HepG2 (cell line): ENCODE measurements around the gene NEDD4L. TPM values are rescaled to one million over a fixed set of nuclear protein-coding genes. Genes with fewer than 3 reads are reported as not detected.

Experiments used
- AGO2 ChIP-seq: fragments of 200-400 bp; formaldehyde crosslinking; optimal IDR thresholded peaks from 2 replicates; pipeline ENCODE3; 2017; ENCODE audit warnings: mild to moderate bottlenecking, low read depth, low read length, moderate library complexity
- FOXA1 ChIP-seq, 2 experiments: fragments of 450-650 bp in 1 of 2; sonication (generic) in 1 of 2; formaldehyde crosslinking in 1 of 2; IDR thresholded peaks; 2 replicates each; pipeline versions ENCODE4 v1.4.0 to v1.6.1; 2016 to 2020; ENCODE audit warnings: missing genetic modification reagents in 1 of 2
- FOXK1 ChIP-seq: sonication (generic); formaldehyde crosslinking; IDR thresholded peaks from 2 replicates; pipeline ENCODE4 v1.4.0; 2020; ENCODE audit warnings: low read depth, missing genetic modification reagents, borderline replicate concordance
- FOXP4 ChIP-seq: sonication (generic); formaldehyde crosslinking; IDR thresholded peaks from 2 replicates; pipeline ENCODE4 v1.4.0; 2020; ENCODE audit warnings: missing genetic modification reagents
- HNF4A ChIP-seq: sonication (generic); formaldehyde crosslinking; IDR thresholded peaks from 2 replicates; pipeline ENCODE4 v1.4.0; 2020; ENCODE audit warnings: missing genetic modification reagents
- MAF1 ChIP-seq: sonication (generic); formaldehyde crosslinking; IDR thresholded peaks from 2 replicates; pipeline ENCODE4 v1.5.0; 2020; ENCODE audit warnings: missing genetic modification reagents, borderline replicate concordance
- MLXIP ChIP-seq: sonication (generic); formaldehyde crosslinking; IDR thresholded peaks from 2 replicates; pipeline ENCODE4 v1.9.0; 2021; ENCODE audit warnings: missing genetic modification reagents, borderline replicate concordance
- NFAT5 ChIP-seq: sonication (generic); formaldehyde crosslinking; IDR thresholded peaks from 2 replicates; pipeline ENCODE4 v1.4.0; 2020; ENCODE audit warnings: missing genetic modification reagents
- NR2C2 ChIP-seq: sonication (generic); formaldehyde crosslinking; IDR thresholded peaks from 2 replicates; pipeline ENCODE4 v1.4.0; 2020; ENCODE audit warnings: missing genetic modification reagents, mild to moderate bottlenecking, moderate library complexity, borderline replicate concordance
- PHF21A ChIP-seq: sonication (generic); formaldehyde crosslinking; IDR thresholded peaks from 2 replicates; pipeline ENCODE4 v1.5.0; 2020; ENCODE audit warnings: mild to moderate bottlenecking, missing genetic modification reagents
- RARA ChIP-seq: IDR thresholded peaks from 2 replicates; pipeline ENCODE4 v1.6.1; 2016; ENCODE audit warnings: missing genetic modification reagents, missing compliant biosample characterization
- SMYD3 ChIP-seq: sonication (generic); formaldehyde crosslinking; IDR thresholded peaks from 2 replicates; pipeline ENCODE4 v1.8.1; 2023; ENCODE audit warnings: mild to moderate bottlenecking, missing genetic modification reagents
- TGIF2 ChIP-seq: IDR thresholded peaks from 2 replicates; pipeline ENCODE4 v1.6.1; 2016; ENCODE audit warnings: control low read depth, missing compliant biosample characterization
- TRIM24 ChIP-seq: sonication (generic); formaldehyde crosslinking; IDR thresholded peaks from 2 replicates; pipeline ENCODE4 v1.8.0; 2022; ENCODE audit warnings: mild to moderate bottlenecking, missing genetic modification reagents
- ZKSCAN5 ChIP-seq: sonication (generic); formaldehyde crosslinking; IDR thresholded peaks from 2 replicates; pipeline ENCODE4 v1.5.1; 2020; ENCODE audit warnings: mild to moderate bottlenecking, missing genetic modification reagents
- ZNF367 ChIP-seq: sonication (generic); formaldehyde crosslinking; IDR thresholded peaks from 2 replicates; pipeline ENCODE4 v1.4.0; 2020; ENCODE audit warnings: missing genetic modification reagents, borderline replicate concordance
- ZNF614 ChIP-seq: IDR thresholded peaks from 2 replicates; pipeline ENCODE4 v1.6.1; 2018; ENCODE audit warnings: missing biosample characterization, missing genetic modification reagents, inconsistent platforms, borderline replicate concordance
- ZNF7 ChIP-seq: IDR thresholded peaks from 2 replicates; pipeline ENCODE4 v1.6.1; 2016; ENCODE audit warnings: missing biosample characterization, missing genetic modification reagents
- ZNF891 ChIP-seq: sonication (generic); formaldehyde crosslinking; IDR thresholded peaks from 2 replicates; pipeline ENCODE4 v1.5.0; 2020; ENCODE audit warnings: mild to moderate bottlenecking, missing genetic modification reagents
- polyA plus RNA-seq, 8 experiments: library from polyadenylated mRNA; depleted of rRNA in 3 of 8; stranded (reverse) in 7 of 8; unstranded in 1 of 8; fragments of >200 nt; fragmentation: Illumina TruSeq in 4 of 8; extraction: Trizol in 4 of 8; gene quantifications; 2 replicates each; pipeline versions ENCODE4 v1.2.1 to v1.2.3, GENCODE V29; 2011 to 2016; ENCODE audit warnings: low read depth in 4 of 8, missing spikeins in 1 of 8, mixed read lengths in 1 of 8; ENCODE audit not compliant: insufficient read depth in 1 of 8
- total RNA-seq, 5 experiments: library from RNA; depleted of rRNA; stranded (reverse); fragments of >200 nt; fragmentation: Illumina TruSeq; extraction: Trizol; gene quantifications; 2 replicates each; pipeline ENCODE4 v1.2.3, GENCODE V29; 2016; ENCODE audit warnings: low read depth in 1 of 5
- TF ChIP-seq, protein P1 (sequence below): sonication (generic); formaldehyde crosslinking; conservative IDR thresholded peaks from 2 replicates; pipeline ENCODE4 v1.4.0; 2020; ENCODE audit warnings: missing genetic modification reagents

Gene NEDD4L
- total and polyA plus RNA-seq, 2 of the 13 experiments (the other 11 are each of a cell fraction or from before 2014, with no cell fraction given): 168 to 390 TPM

DNA sequence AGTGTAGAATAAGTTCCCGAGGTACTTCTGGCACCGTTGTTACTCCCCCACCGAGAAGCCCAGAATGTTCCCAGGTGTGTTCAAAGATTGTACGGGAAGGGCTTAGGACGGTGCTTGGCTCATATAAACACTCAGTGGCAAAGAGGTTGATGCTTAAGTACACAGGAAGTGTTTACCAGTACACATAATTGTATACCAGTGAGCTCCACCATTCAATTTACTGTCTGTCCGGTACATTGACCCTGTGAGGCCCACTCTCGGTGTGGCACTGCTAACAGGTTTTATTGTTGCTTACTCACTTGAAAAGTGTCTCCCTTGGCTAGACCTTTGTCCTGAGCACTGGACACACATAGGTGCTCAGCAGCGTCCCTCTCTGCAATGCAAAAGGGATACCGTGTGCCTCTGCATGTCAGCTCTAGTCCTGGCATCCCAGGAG is 191.0 kb downstream of the NEDD4L start (continued):
- TF ChIP-seq NFAT5 (CRISPR knock-in tag): no peak
- TF ChIP-seq SMYD3 (CRISPR knock-in tag): no peak
- no peak for TF ChIP-seq ZNF614 (CRISPR knock-in tag)
- no peak for TF ChIP-seq MLXIP (CRISPR knock-in tag)
- no peak for TF ChIP-seq AGO2
- TF ChIP-seq PHF21A: 0 out of 2 replicates have a peak, but pooled peaks have one; percentile 38
- TF ChIP-seq ZKSCAN5 (CRISPR knock-in tag): no peak
- TF ChIP-seq TRIM24: no peak
- TF ChIP-seq ZNF367: no peak
- TF ChIP-seq FOXP4 (CRISPR knock-in tag): peak; percentile 99
- TF ChIP-seq, protein P1, sequence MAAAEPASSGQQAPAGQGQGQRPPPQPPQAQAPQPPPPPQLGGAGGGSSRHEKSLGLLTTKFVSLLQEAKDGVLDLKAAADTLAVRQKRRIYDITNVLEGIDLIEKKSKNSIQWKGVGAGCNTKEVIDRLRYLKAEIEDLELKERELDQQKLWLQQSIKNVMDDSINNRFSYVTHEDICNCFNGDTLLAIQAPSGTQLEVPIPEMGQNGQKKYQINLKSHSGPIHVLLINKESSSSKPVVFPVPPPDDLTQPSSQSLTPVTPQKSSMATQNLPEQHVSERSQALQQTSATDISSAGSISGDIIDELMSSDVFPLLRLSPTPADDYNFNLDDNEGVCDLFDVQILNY (CRISPR knock-in tag): no peak
- TF ChIP-seq ZNF7 (CRISPR knock-in tag): no peak
- no peak for TF ChIP-seq MAF1
- TF ChIP-seq TGIF2 (CRISPR knock-in tag): no peak
- peak; percentile 22; the same call in 1 of the 2 replicates for TF ChIP-seq RARA (CRISPR knock-in tag)
- no peak for TF ChIP-seq ZNF891
- no peak for TF ChIP-seq FOXK1
- TF ChIP-seq HNF4A (CRISPR knock-in tag): peak; percentile 60
- TF ChIP-seq FOXA1 (IDR thresholded peaks at IDR 0.05): no peak
- TF ChIP-seq FOXA1 (CRISPR knock-in tag; IDR thresholded peaks at IDR 0.05): peak; percentile 59; the same call in 1 of the 2 replicates
- TF ChIP-seq NR2C2: no peak
